Panc1 (cell line): ENCODE results near the gene LAMA1. TPM values are rescaled to one million over a fixed set of nuclear protein-coding genes. Genes with fewer than 3 reads are reported as not detected.

Experiments
- ATAC-seq: fragments of 200-7000 bp; cut with Tn5 transposase; 2 replicates; pipeline ENCODE4 v1.9.1; 2020; ENCODE audit warnings: mild to moderate bottlenecking, moderate library complexity
- BruUV-seq: library from RNA; stranded (reverse); fragments of 400-500 nt; replicated peaks from 2 replicates; lab custom pipeline; 2021; lab: Mats Ljungman, UMichigan
- CTCF ChIA-PET: fragments of 300-600 bp; sonication (Branson Sonifier 250); formaldehyde crosslinking; loops from one replicate; lab custom pipeline; 2022; ENCODE audit warnings: antibody characterized with exemption; lab: Charles Lee
- POLR2A ChIA-PET: fragments of 300-600 bp; sonication (Branson Sonifier 250); formaldehyde crosslinking; loops from one replicate; lab custom pipeline; 2022; ENCODE audit warnings: antibody characterized with exemption; lab: Charles Lee
- DNase-seq: peaks from one replicate; pipeline ENCODE4 v3.0.0-alpha.2; 2010; ENCODE audit warnings: low read depth, low spot score
- H3K27ac ChIP-seq: 2 replicates; pipeline ENCODE4 v1.5.1; 2011; ENCODE audit warnings: mild to moderate bottlenecking, low read length, inconsistent platforms
- H3K27me3 ChIP-seq: fragments of 200-500 bp; sonication (Bioruptor generic); 2 replicates; pipeline ENCODE4 v1.6.0; 2014; ENCODE audit warnings: low read length, inconsistent platforms; ENCODE audit not compliant: control insufficient read depth, insufficient read depth
- H3K36me3 ChIP-seq: fragments of 200-500 bp; sonication (Bioruptor generic); 2 replicates; pipeline ENCODE4 v1.5.1; 2014; ENCODE audit warnings: inconsistent platforms, mild to moderate bottlenecking, low read length, moderate library complexity; ENCODE audit not compliant: control insufficient read depth, insufficient read depth
- H3K4me1 ChIP-seq: 2 replicates; pipeline ENCODE4 v1.5.1; 2011; ENCODE audit warnings: inconsistent platforms, mild to moderate bottlenecking, low read length, moderate library complexity; ENCODE audit not compliant: control insufficient read depth, insufficient read depth
- H3K4me3 ChIP-seq, 2 experiments: 2 replicates each; pipeline ENCODE4 v1.5.1; 2011 to 2012; ENCODE audit warnings: low read depth in 2 of 2, low read length in 2 of 2, mild to moderate bottlenecking in 2 of 2, inconsistent platforms in 1 of 2, moderate library complexity in 1 of 2
- H3K9me3 ChIP-seq: fragments of 200-500 bp; sonication (Bioruptor generic); 2 replicates; pipeline ENCODE4 v1.5.1; 2014; ENCODE audit warnings: low read depth, mild to moderate bottlenecking, inconsistent platforms, low read length, moderate library complexity; ENCODE audit not compliant: control insufficient read depth, insufficient read depth
- POLR2AphosphoS5 ChIP-seq: IDR thresholded peaks from 2 replicates; pipeline ENCODE4 v1.6.1; 2012; ENCODE audit warnings: mild to moderate bottlenecking, low read depth, low read length, moderate library complexity
- SIN3A ChIP-seq: IDR thresholded peaks from 2 replicates; pipeline ENCODE4 v1.6.1; 2012; ENCODE audit warnings: low read depth, mild to moderate bottlenecking, low read length, moderate library complexity, borderline replicate concordance; ENCODE audit not compliant: insufficient read depth
- TCF7L2 ChIP-seq: IDR thresholded peaks from 2 replicates; pipeline ENCODE4 v1.6.1; 2011; ENCODE audit warnings: mild to moderate bottlenecking, low read depth, low read length, inconsistent platforms
- in situ Hi-C: cut with HindIII; loops from 2 replicates; pipeline ENCODE4 v1.10.0; 2016; ENCODE audit warnings: low sequenced_read_pairs, low pct_unique_long_range_greater_than_20kb
- intact Hi-C: fragments of 100-400 bp; cut with micrococcal nuclease; formaldehyde crosslinking; loops from one replicate; pipeline ENCODE4 v1.10.0; 2022; ENCODE audit not compliant: unreplicated experiment
- total RNA-seq: library from RNA; stranded (reverse); gene quantifications from one replicate; pipeline ENCODE4 v1.2.1, GENCODE V29; 2021; ENCODE audit not compliant: unreplicated experiment
- TF ChIP-seq, protein P1 (sequence below), 2 experiments: IDR thresholded peaks; 2 replicates each; pipeline ENCODE4 v1.6.1; 2011 to 2012; ENCODE audit warnings: low read depth in 2 of 2, control low read depth in 1 of 2, low read length in 1 of 2, mild to moderate bottlenecking in 1 of 2, moderate library complexity in 1 of 2; ENCODE audit not compliant: insufficient read depth in 1 of 2
- TF ChIP-seq, protein P2 (sequence below): fragments of 450-650 bp; IDR thresholded peaks from 2 replicates; pipeline ENCODE4 v1.5.1; 2017; ENCODE audit warnings: mild to moderate bottlenecking

The LAMA1 gene
- total RNA-seq, 1 experiment from 2014 or later: 0.03 TPM

DNA sequence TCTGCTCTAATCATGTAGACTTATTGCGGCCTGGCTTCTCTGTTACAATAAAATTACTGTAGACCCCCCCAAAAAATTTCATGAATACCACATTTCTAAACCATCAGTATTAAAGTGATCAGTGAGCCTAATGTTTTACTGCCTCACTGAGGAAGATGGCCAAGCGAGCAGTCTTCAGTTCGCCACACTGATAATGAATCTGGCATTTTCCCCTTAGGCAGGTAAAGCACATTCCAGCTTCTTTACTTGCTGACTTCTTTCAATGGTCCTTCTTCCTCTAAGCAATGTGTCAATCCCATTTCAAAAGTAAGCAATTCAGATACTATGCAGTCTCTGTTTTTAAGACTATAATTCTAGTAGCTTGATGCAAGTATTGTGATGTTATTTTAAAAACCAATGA lies 137.6 kb downstream of the LAMA1 start:
- ATAC-seq (no peak), DNase-seq (no peak)
- ChIA-PET POLR2A (no interaction called here), CTCF (no interaction called here)
- Histone ChIP-seq H3K4me3 (no peak overlapping the region), H3K4me1 (no peaks in the 10 kb centered on the region), H3K27ac (no peak overlapping the region), H3K36me3 (no peaks in the 10 kb centered on the region), H3K9me3 (no peaks in the 10 kb centered on the region), H3K27me3 (no peaks in the 10 kb centered on the region; the same call in 1 of the 2 replicates)
- in situ Hi-C loops: no loop called here
- TF ChIP-seq SIN3A: no peak
- no TSS peak for BruUV-seq
- intact Hi-C loops: no loop called here

DNA sequence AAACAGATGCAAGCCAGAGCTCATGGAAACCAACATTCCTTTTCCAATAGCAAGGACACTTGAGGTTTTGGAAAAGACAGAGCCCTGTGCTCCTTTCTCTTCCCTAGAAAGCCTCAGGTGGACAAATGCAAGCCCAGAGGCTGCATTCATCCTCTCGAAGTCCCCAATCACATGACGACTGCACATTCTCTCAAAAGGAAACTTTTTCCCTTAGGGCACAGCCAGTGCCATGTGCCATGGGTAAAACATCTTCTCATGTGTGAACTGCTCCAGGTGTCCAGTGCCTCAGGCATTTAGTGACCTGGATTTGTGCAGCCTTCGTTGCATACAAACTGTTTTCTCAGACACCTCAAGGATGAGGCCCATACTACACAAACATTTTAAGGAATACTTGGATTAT lies 140.7 kb downstream of the LAMA1 start:
- Histone ChIP-seq H3K27me3 (no peaks in the 10 kb centered on the region; the same call in 1 of the 2 replicates), H3K4me3 (no peak overlapping the region), H3K36me3 (no peaks in the 10 kb centered on the region), H3K27ac (no peak overlapping the region), H3K4me1 (no peaks in the 10 kb centered on the region), H3K9me3 (no peaks in the 10 kb centered on the region)
- TF ChIP-seq, protein P1, sequence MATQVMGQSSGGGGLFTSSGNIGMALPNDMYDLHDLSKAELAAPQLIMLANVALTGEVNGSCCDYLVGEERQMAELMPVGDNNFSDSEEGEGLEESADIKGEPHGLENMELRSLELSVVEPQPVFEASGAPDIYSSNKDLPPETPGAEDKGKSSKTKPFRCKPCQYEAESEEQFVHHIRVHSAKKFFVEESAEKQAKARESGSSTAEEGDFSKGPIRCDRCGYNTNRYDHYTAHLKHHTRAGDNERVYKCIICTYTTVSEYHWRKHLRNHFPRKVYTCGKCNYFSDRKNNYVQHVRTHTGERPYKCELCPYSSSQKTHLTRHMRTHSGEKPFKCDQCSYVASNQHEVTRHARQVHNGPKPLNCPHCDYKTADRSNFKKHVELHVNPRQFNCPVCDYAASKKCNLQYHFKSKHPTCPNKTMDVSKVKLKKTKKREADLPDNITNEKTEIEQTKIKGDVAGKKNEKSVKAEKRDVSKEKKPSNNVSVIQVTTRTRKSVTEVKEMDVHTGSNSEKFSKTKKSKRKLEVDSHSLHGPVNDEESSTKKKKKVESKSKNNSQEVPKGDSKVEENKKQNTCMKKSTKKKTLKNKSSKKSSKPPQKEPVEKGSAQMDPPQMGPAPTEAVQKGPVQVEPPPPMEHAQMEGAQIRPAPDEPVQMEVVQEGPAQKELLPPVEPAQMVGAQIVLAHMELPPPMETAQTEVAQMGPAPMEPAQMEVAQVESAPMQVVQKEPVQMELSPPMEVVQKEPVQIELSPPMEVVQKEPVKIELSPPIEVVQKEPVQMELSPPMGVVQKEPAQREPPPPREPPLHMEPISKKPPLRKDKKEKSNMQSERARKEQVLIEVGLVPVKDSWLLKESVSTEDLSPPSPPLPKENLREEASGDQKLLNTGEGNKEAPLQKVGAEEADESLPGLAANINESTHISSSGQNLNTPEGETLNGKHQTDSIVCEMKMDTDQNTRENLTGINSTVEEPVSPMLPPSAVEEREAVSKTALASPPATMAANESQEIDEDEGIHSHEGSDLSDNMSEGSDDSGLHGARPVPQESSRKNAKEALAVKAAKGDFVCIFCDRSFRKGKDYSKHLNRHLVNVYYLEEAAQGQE (IDR thresholded peaks at IDR 0.05; ENCODE audit: insufficient read depth in 1 of 2, low read depth in 2 of 2, low read length in 1 of 2): no peak
- TF ChIP-seq POLR2AphosphoS5 (no peak), SIN3A (no peak), TCF7L2 (no peak)
- TF ChIP-seq, protein P2, sequence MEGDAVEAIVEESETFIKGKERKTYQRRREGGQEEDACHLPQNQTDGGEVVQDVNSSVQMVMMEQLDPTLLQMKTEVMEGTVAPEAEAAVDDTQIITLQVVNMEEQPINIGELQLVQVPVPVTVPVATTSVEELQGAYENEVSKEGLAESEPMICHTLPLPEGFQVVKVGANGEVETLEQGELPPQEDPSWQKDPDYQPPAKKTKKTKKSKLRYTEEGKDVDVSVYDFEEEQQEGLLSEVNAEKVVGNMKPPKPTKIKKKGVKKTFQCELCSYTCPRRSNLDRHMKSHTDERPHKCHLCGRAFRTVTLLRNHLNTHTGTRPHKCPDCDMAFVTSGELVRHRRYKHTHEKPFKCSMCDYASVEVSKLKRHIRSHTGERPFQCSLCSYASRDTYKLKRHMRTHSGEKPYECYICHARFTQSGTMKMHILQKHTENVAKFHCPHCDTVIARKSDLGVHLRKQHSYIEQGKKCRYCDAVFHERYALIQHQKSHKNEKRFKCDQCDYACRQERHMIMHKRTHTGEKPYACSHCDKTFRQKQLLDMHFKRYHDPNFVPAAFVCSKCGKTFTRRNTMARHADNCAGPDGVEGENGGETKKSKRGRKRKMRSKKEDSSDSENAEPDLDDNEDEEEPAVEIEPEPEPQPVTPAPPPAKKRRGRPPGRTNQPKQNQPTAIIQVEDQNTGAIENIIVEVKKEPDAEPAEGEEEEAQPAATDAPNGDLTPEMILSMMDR: no peak
- in situ Hi-C loops (no loop called here), intact Hi-C loops (no loop called here)
- ChIA-PET POLR2A (no interaction called here), CTCF (no interaction called here)
- ATAC-seq: no peak
- BruUV-seq: no TSS peak
- DNase-seq: no peak

DNA sequence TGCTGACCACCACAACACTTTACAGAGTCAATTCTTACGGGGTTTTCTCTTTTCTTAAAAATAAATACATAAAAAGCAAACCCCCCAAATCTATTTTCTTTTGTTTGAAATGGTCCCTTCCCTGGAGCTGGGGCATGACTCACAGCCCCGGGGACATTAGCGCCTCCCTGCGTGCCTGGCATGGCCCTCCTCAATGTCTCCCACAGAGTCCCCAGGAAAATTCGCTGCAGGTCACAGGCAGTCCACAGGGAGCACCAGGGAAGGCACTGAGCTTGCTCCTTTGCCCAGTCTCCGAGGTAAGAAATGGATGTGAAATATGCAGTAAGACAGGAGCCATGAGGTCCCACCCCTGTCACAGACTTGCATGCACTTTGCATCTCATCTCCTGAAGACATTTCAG lies 142.5 kb downstream of the LAMA1 start:
- H3K27ac ChIP-seq: no peak overlapping the region
- no peaks in the 10 kb centered on the region for H3K9me3 ChIP-seq
- no TSS peak for BruUV-seq
- in situ Hi-C loops (no loop called here), intact Hi-C loops (no loop called here)
- ATAC-seq (no peak), DNase-seq (no peak)
- CTCF ChIA-PET: no interaction called here
- TF ChIP-seq, protein P1 (IDR thresholded peaks at IDR 0.05; ENCODE audit: insufficient read depth in 1 of 2, low read depth in 2 of 2, low read length in 1 of 2): no peak
- no peak for TF ChIP-seq SIN3A
- TF ChIP-seq POLR2AphosphoS5: no peak
- TF ChIP-seq, protein P2: no peak
- no peak for TF ChIP-seq TCF7L2
- H3K4me1 ChIP-seq: no peaks in the 10 kb centered on the region
- no peak overlapping the region for H3K4me3 ChIP-seq
- H3K27me3 ChIP-seq: no peaks in the 10 kb centered on the region
- no peaks in the 10 kb centered on the region for H3K36me3 ChIP-seq
- POLR2A ChIA-PET: no interaction called here
